ENCODE measurements around the gene IRX3. TPM values are rescaled to one million over a fixed set of nuclear protein-coding genes. Genes with fewer than 3 reads are reported as not detected.

Gene IRX3
- total RNA-seq, 6 experiments from 2014 or later, result 0.25 to 1.3 (median 0.61) TPM

DNA sequence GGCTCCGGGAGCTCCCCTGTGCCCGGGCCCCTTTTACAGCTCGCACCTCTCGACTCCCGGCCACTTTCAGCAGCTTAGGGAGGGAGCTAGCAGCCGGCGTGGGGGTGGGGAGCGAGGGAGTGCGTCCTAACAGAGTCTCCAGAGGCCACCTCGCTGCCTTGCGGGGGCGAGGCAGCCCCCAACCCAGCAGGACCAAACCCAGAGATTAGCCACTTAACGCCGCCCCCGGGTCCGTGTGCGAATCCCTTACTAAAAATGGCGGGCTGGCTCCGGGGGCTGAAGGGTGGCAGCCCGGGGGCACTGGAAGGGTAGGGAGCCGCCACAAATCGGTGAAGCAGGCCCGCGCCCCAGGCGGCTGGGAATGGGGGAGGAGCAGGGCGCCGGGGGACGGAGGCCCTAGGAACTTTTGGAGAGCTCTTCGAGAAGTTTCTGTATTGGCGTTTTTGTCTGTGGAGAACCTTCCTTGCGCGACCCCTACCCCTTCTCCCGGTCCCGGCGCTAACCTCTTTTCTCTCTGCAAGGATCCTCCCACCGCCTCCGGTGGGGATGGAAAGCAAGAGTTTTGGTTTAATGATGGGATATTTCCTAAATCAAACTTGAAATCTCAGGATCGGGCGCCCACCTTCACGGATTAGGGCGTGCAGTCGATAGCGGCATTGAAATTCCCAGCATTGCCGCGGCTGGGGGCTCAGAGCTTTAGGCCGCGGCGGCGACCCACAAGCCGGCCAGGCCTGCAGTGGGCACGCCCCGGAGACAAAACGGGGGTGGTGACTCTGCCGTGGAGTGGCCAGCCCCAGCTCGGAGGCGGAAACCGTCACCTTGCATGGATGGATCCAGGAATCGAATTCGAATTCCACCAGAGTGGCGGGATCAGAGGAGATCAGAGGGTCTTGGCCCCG, 793 bp upstream of the IRX3 start:
- no peak for ATAC-seq
- intact Hi-C loops (cut with DNase I), result loop anchor here (10.0 kb wide), 2 partner anchors 647 to 657 kb away; partner anchors contain the start of gene IRX5 (in 1 of the 2)
- Histone ChIP-seq H3K4me3 (peak overlapping the region; percentile 37 to 53 (median 45)), H3K27ac (no peak overlapping the region), H3K36me3 (no peaks in the 10 kb centered on the region), H3K27me3 (peaks cover 5 to 39% of the 10 kb centered on the region in 2 donors), H3K9me3 (no peaks in the 10 kb centered on the region), H3K4me1 (peaks cover 0 to 43% (median 5%) of the 10 kb centered on the region in 4 donors)
- 3% methylated on average over 19 of the region's 61 CpGs for WGBS (ENCODE audit: insufficient coverage, low coverage, low lambda C conversion rate, missing lambda C conversion rate)
- TF ChIP-seq POLR2A (IDR thresholded peaks at IDR 0.05) (no peak), CTCF (IDR thresholded peaks at IDR 0.05) (no peak)
- DNase-seq, result no peak

DNA sequence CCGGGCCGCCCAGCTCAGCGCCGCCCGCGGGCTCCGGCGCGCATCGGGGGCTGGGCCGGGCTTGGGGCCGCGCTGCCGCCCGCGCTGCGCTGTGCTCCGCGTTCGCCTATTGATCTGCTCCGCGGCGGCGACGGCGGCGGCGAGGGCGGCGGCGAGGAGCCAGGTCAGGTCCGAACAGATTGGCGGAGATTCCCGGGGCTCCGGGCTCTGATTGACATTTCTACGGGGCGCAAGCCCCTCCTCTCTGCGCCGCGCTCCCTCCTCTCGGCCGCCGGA, 559 bp downstream of the IRX3 start:
- Histone ChIP-seq H3K9me3 (no peaks in the 10 kb centered on the region), H3K27me3 (peaks cover 5 to 31% of the 10 kb centered on the region in 2 donors), H3K27ac (no peak overlapping the region), H3K36me3 (no peaks in the 10 kb centered on the region), H3K4me1 (peaks cover 0 to 50% (median 7%) of the 10 kb centered on the region in 4 donors), H3K4me3 (peak overlapping the region; percentile 37 to 53 (median 45))
- WGBS (ENCODE audit: insufficient coverage, low coverage, low lambda C conversion rate, missing lambda C conversion rate), result 3% methylated on average over 6 of the region's 43 CpGs
- DNase-seq (peak in 1 of 3 donors; percentile 61), ATAC-seq (peak in 2 of 4 donors; percentile 61 to 62)
- intact Hi-C loops (cut with DNase I), result loop anchor here (10.0 kb wide), 2 partner anchors 649 to 659 kb away; partner anchors contain the start of gene IRX5 (in 1 of the 2)
- TF ChIP-seq CTCF (IDR thresholded peaks at IDR 0.05) (no peak), POLR2A (IDR thresholded peaks at IDR 0.05) (no peak)

DNA sequence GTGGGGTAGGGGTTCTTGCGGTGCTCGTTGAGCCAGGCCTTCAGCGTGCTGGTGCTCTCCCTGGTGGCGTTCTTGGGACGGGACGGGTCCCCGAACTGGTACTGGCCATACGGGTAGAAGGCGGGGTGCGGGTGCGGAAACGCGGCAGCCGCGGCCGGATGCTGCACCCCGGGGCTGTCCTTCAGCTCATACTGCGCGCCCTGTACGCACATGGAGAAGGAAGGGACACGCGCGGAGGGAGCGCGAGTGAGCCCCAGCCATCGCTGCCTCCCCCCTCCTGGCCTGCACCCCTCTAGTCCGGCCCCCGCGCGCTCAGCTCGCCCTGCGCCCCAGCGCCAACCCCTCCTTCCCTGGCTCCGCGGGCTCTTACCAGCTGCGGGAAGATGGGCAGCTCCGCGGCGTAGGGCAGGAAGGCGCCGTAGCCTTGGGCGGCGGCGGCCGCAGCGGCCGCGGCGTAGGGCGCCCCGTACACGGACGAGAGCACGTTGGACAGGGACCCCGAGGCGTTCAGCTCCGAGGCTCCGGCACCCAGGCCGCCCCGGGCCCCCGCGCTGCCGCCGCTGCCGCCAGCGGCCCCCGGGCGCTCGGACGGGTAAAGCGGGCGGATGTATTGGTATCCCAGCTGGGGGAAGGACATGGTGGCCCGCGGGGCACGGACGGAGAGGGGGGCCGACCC, 1.0 kb downstream of the IRX3 start:
- Histone ChIP-seq H3K27me3 (peaks cover 5 to 29% of the 10 kb centered on the region in 2 donors), H3K9me3 (no peaks in the 10 kb centered on the region), H3K36me3 (no peaks in the 10 kb centered on the region), H3K4me3 (peak overlapping the region; percentile 37 to 53 (median 45)), H3K4me1 (peaks cover 0 to 46% (median 7%) of the 10 kb centered on the region in 4 donors), H3K27ac (no peak overlapping the region)
- no peak for DNase-seq
- TF ChIP-seq POLR2A (IDR thresholded peaks at IDR 0.05), result no peak
- no CpG with 5 or more reads among the region's 77 CpGs for WGBS (ENCODE audit: insufficient coverage, low coverage, low lambda C conversion rate, missing lambda C conversion rate)
- intact Hi-C loops (cut with DNase I), result loop anchor here (10.0 kb wide), 2 partner anchors 649 to 659 kb away; partner anchors contain the start of gene IRX5 (in 1 of the 2)
- ATAC-seq, result no peak

DNA sequence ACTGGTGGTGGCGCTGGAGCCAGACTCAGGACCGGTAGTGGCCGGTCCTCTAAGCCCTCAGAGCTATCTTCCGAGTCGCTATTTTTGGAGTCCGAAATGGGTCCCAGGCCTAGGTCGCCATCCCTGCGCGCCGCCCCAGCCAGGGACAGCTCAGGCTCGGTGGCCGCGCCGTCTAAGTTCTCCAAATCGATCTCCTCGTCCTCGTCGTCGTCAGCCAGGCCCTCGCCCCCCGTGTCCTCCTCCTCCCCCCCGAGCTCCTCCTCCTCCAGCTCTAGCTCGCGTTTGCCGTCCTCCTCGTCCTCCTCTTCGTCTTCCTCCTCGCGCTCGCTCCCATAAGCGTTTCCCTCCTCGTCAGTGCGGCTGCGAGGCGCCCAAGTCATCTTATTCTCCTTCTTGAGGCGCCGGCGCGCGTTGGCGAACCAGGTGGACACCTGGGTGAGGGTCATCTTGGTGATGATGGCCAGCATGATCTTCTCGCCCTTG, 1.6 kb downstream of the IRX3 start:
- no peak overlapping the region for H3K27ac ChIP-seq
- peak overlapping the region; percentile 23 to 45 (median 37) for H3K4me3 ChIP-seq
- H3K36me3 ChIP-seq, result no peaks in the 10 kb centered on the region
- 11% methylated on average over 26 of the region's 42 CpGs for WGBS (ENCODE audit: insufficient coverage, low coverage, low lambda C conversion rate, missing lambda C conversion rate)
- no peaks in the 10 kb centered on the region for H3K9me3 ChIP-seq
- ATAC-seq, result no peak
- H3K27me3 ChIP-seq, result peaks cover under 1 to 29% of the 10 kb centered on the region in 2 donors
- no peak for DNase-seq
- H3K4me1 ChIP-seq, result peaks cover 0 to 41% (median 7%) of the 10 kb centered on the region in 4 donors
- intact Hi-C loops (cut with DNase I), result loop anchor here (10.0 kb wide), 2 partner anchors 650 to 660 kb away; partner anchors contain the start of gene IRX5 (in 1 of the 2)
- TF ChIP-seq CTCF (IDR thresholded peaks at IDR 0.05), result no peak
- no peak for TF ChIP-seq POLR2A (IDR thresholded peaks at IDR 0.05)

Measured in right lobe of liver (tissue), 6 donors.